SK-N-SH (cell line): ENCODE results near the gene ELMO1. TPM values are rescaled to one million over a fixed set of nuclear protein-coding genes. Genes with fewer than 3 reads are reported as not detected.

ENCODE experiments used
- CTCF ChIA-PET: fragments of 300-600, 350-600 bp; formaldehyde crosslinking; extraction: SDS; loops from one replicate; lab custom pipeline; 2021; lab: Yijun Ruan, JAX
- POLR2A ChIA-PET: fragments of 350-600 bp; sonication (Branson Sonifier 250); formaldehyde crosslinking; extraction: SDS; loops from one replicate; lab custom pipeline; 2020; ENCODE audit warnings: antibody characterized with exemption, inconsistent platforms; lab: Yijun Ruan, JAX
- DNase-seq: peaks from one replicate; pipeline ENCODE4 v3.0.0; 2012
- H2AFZ ChIP-seq: fragments of 200-600 bp; sonication (generic); 2 replicates; pipeline ENCODE4 v1.8.1; 2016; ENCODE audit warnings: antibody characterized with exemption, mild to moderate bottlenecking, low read depth
- H3F3A ChIP-seq: fragments of 200-600 bp; sonication (generic); replicated peaks from 2 replicates; pipeline ENCODE3; 2016; ENCODE audit warnings: antibody characterized with exemption, mild to moderate bottlenecking; ENCODE audit not compliant: insufficient read depth
- H3K27ac ChIP-seq, 2 experiments: fragments of 200-500 bp in 1 of 2; fragments of 200-600 bp in 1 of 2; sonication (Bioruptor generic) in 1 of 2; sonication (generic), shearing (Covaris generic) in 1 of 2; 2 replicates each; pipeline versions ENCODE4 v1.5.1 to v1.6.1; 2014 to 2016; ENCODE audit warnings: low read depth in 2 of 2, inconsistent platforms in 1 of 2, low read length in 1 of 2, mild to moderate bottlenecking in 1 of 2, mixed read lengths in 1 of 2
- H3K27me3 ChIP-seq: fragments of 200-600 bp; sonication (generic), shearing (Covaris generic); 2 replicates; pipeline ENCODE4 v1.6.1; 2016; ENCODE audit warnings: mixed run types; ENCODE audit not compliant: insufficient read depth
- H3K36me3 ChIP-seq, 2 experiments: fragments of 200-500 bp in 1 of 2; fragments of 200-600 bp in 1 of 2; sonication (Bioruptor generic) in 1 of 2; sonication (generic) in 1 of 2; replicated peaks in 1 of 2; 2 replicates each; pipeline versions ENCODE3 to v1.5.1; 2014 to 2016; ENCODE audit warnings: low read length in 1 of 2, mild to moderate bottlenecking in 1 of 2; ENCODE audit not compliant: insufficient read depth in 2 of 2, control insufficient read depth in 1 of 2
- H3K4me1 ChIP-seq, 2 experiments: fragments of 200-500 bp in 1 of 2; fragments of 200-600 bp in 1 of 2; sonication (Bioruptor generic) in 1 of 2; sonication (generic), shearing (Covaris generic) in 1 of 2; 2 replicates each; pipeline versions ENCODE4 v1.5.1 to v1.6.1; 2014 to 2016; ENCODE audit warnings: low read depth in 1 of 2, low read length in 1 of 2, mixed run types in 1 of 2; ENCODE audit not compliant: insufficient read depth in 2 of 2, control insufficient read depth in 1 of 2
- H3K4me2 ChIP-seq: fragments of 200-600 bp; sonication (generic), shearing (Covaris generic); 2 replicates; pipeline ENCODE4 v1.6.1; 2017; ENCODE audit warnings: mixed run types
- H3K4me3 ChIP-seq, 2 experiments: fragments of 200-500 bp in 1 of 2; fragments of 200-600 bp in 1 of 2; sonication (Bioruptor generic) in 1 of 2; sonication (generic), shearing (Covaris generic) in 1 of 2; 2 replicates each; pipeline versions ENCODE4 v1.5.1 to v1.8.1; 2014 to 2016; ENCODE audit warnings: low read depth in 2 of 2, inconsistent platforms in 1 of 2, low read length in 1 of 2, mild to moderate bottlenecking in 1 of 2, mixed read lengths in 1 of 2, moderate library complexity in 1 of 2
- H3K79me2 ChIP-seq: fragments of 200-600 bp; sonication (generic); 2 replicates; pipeline ENCODE4 v1.8.1; 2017; ENCODE audit warnings: mild to moderate bottlenecking; ENCODE audit not compliant: insufficient read depth
- H3K9ac ChIP-seq: fragments of 200-600 bp; sonication (generic); 2 replicates; pipeline ENCODE4 v1.6.1; 2017; ENCODE audit warnings: mixed run types
- H3K9me2 ChIP-seq: fragments of 200-600 bp; sonication (generic); 2 replicates; pipeline ENCODE4 v1.6.1; 2017; ENCODE audit warnings: mixed run types
- H3K9me3 ChIP-seq: fragments of 200-600 bp; sonication (generic); 2 replicates; pipeline ENCODE4 v1.6.1; 2017; ENCODE audit warnings: mixed run types, mild to moderate bottlenecking, moderate library complexity
- H4K20me1 ChIP-seq: fragments of 200-600 bp; sonication (generic); 2 replicates; pipeline ENCODE4 v1.6.1; 2017; ENCODE audit warnings: mild to moderate bottlenecking, mixed run types; ENCODE audit not compliant: insufficient read depth
- CHD2 ChIP-seq: fragments of 150-350 bp; IDR thresholded peaks from 2 replicates; pipeline ENCODE4 v1.6.1; 2018; ENCODE audit warnings: low read length; ENCODE audit not compliant: partially characterized antibody
- CTCF ChIP-seq: fragments of 200-600 bp; sonication (generic); IDR thresholded peaks from 2 replicates; pipeline ENCODE4 v1.6.1; 2017; ENCODE audit warnings: antibody characterized with exemption, mild to moderate bottlenecking, moderate library complexity
- EP300 ChIP-seq, 2 experiments: IDR thresholded peaks; 2 replicates each; pipeline versions ENCODE4 v1.4.0 to v1.6.1; 2012; ENCODE audit warnings: borderline replicate concordance in 1 of 2, low read depth in 1 of 2, low read length in 1 of 2
- FOSL2 ChIP-seq: IDR thresholded peaks from 2 replicates; pipeline ENCODE4 v1.4.0; 2012; ENCODE audit warnings: low read depth, mild to moderate bottlenecking, moderate library complexity, borderline replicate concordance
- GATA2 ChIP-seq: sonication (generic); formaldehyde crosslinking; IDR thresholded peaks from 2 replicates; pipeline ENCODE4 v1.5.0; 2020; ENCODE audit warnings: mild to moderate bottlenecking, missing genetic modification reagents
- JUND ChIP-seq: IDR thresholded peaks from 2 replicates; pipeline ENCODE4 v1.4.0; 2012
- MEF2A ChIP-seq: IDR thresholded peaks from 2 replicates; pipeline ENCODE4 v1.4.0; 2012; ENCODE audit warnings: low read depth, borderline replicate concordance
- MXI1 ChIP-seq: IDR thresholded peaks from 2 replicates; pipeline ENCODE4 v1.6.1; 2012; ENCODE audit warnings: mild to moderate bottlenecking, low read depth, low read length, improper control_type of control experiment
- NFIC ChIP-seq: IDR thresholded peaks from 2 replicates; pipeline ENCODE4 v1.4.0; 2012; ENCODE audit warnings: borderline replicate concordance
- POLR2AphosphoS5 ChIP-seq: IDR thresholded peaks from 2 replicates; pipeline ENCODE4 v1.6.1; 2012; ENCODE audit warnings: low read depth, low read length
- RAD21 ChIP-seq: IDR thresholded peaks from 2 replicates; pipeline ENCODE4 v1.6.1; 2012; ENCODE audit warnings: mild to moderate bottlenecking, low read length
- RFX5 ChIP-seq: IDR thresholded peaks from 2 replicates; pipeline ENCODE4 v1.6.1; 2012; ENCODE audit warnings: mild to moderate bottlenecking, improper control_type of control experiment, low read length
- RXRA ChIP-seq: IDR thresholded peaks from 2 replicates; pipeline ENCODE4 v1.4.0; 2012; ENCODE audit warnings: low read depth, mild to moderate bottlenecking, borderline replicate concordance
- SMC3 ChIP-seq: IDR thresholded peaks from 2 replicates; pipeline ENCODE4 v1.6.1; 2012; ENCODE audit warnings: low read depth, low read length, improper control_type of control experiment
- TAF1 ChIP-seq: IDR thresholded peaks from 2 replicates; pipeline ENCODE4 v1.6.1; 2012; ENCODE audit warnings: low read depth, mild to moderate bottlenecking, low read length, moderate library complexity, borderline replicate concordance
- TCF12 ChIP-seq: IDR thresholded peaks from 2 replicates; pipeline ENCODE4 v1.4.0; 2012
- TEAD4 ChIP-seq: IDR thresholded peaks from 2 replicates; pipeline ENCODE4 v1.4.0; 2012; ENCODE audit warnings: mild to moderate bottlenecking, borderline replicate concordance; ENCODE audit not compliant: insufficient read depth
- ZBTB33 ChIP-seq: IDR thresholded peaks from 2 replicates; pipeline ENCODE4 v1.4.0; 2012; ENCODE audit warnings: low read depth, borderline replicate concordance
- WGBS: methylation state at CpG from one replicate; pipeline ENCODE4 v1.1.6; 2017; ENCODE audit warnings: low lambda C conversion rate; 5-methylcytosine and 5-hydroxymethylcytosine counted together
- polyA plus RNA-seq, 3 experiments: library from polyadenylated mRNA; depleted of rRNA; stranded (reverse); fragments of >200 nt; gene quantifications; 2 replicates each; pipeline ENCODE4 v1.2.3, GENCODE V29; 2012
- TF ChIP-seq, protein P1 (sequence below): fragments of 150-350 bp; IDR thresholded peaks from 2 replicates; pipeline ENCODE4 v1.6.1; 2016; ENCODE audit warnings: mild to moderate bottlenecking, low read depth, low read length
- TF ChIP-seq, protein P2 (sequence below): fragments of 150-350 bp; IDR thresholded peaks from 2 replicates; pipeline ENCODE4 v1.6.1; 2017; ENCODE audit warnings: antibody characterized with exemption, low read length, low read depth, borderline replicate concordance
- TF ChIP-seq, protein P3 (sequence below): IDR thresholded peaks from 2 replicates; pipeline ENCODE4 v1.4.0; 2012; ENCODE audit warnings: low read depth

The ELMO1 gene
- polyA plus RNA-seq, 1 of the 3 experiments (the other 2 are of a cell fraction) = 0.64 TPM

- H3K27ac ChIP-seq = no peak overlapping the region
- no peak overlapping the region for H3K9ac ChIP-seq
- DNase-seq = no peak
- no peaks in the 10 kb centered on the region for H3K79me2 ChIP-seq
- H2AFZ ChIP-seq = no peak overlapping the region
- no peaks in the 10 kb centered on the region for H3F3A ChIP-seq
- H3K36me3 ChIP-seq = no peaks in the 10 kb centered on the region
- no peaks in the 10 kb centered on the region; the same call in 1 of the 2 replicates for H3K9me3 ChIP-seq
- H3K9me2 ChIP-seq = no peaks in the 10 kb centered on the region
- H3K4me3 ChIP-seq = no peak overlapping the region
- H3K27me3 ChIP-seq = no peaks in the 10 kb centered on the region
- POLR2A ChIA-PET = no interaction called here
- H3K4me1 ChIP-seq = peaks cover 0 to 2% of the 10 kb centered on the region in 2 experiments; a peak in 1 of 4 replicates
- 49% methylated on average over 8 of the region's 8 CpGs for WGBS
- CTCF ChIA-PET = interaction anchor here (1.0 to 1.9 kb wide), 3 partner anchors 65 to 131 kb away, joined by 3 to 6 read pairs (median 3); partner anchors contain the start of gene ELMO1
- H4K20me1 ChIP-seq = no peaks in the 10 kb centered on the region
- TF ChIP-seq, protein P1, sequence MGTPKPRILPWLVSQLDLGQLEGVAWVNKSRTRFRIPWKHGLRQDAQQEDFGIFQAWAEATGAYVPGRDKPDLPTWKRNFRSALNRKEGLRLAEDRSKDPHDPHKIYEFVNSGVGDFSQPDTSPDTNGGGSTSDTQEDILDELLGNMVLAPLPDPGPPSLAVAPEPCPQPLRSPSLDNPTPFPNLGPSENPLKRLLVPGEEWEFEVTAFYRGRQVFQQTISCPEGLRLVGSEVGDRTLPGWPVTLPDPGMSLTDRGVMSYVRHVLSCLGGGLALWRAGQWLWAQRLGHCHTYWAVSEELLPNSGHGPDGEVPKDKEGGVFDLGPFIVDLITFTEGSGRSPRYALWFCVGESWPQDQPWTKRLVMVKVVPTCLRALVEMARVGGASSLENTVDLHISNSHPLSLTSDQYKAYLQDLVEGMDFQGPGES = no peak
- TF ChIP-seq SMC3 (no peak), MEF2A (no peak), ZBTB33 (no peak), RAD21 (no peak), NFIC (no peak), GATA2 (CRISPR knock-in tag) (no peak), RXRA (no peak), JUND (no peak), TCF12 (no peak), MXI1 (no peak), TEAD4 (no peak), POLR2AphosphoS5 (no peak)
- no peak overlapping the region for H3K4me2 ChIP-seq
Observed at GRCh38 chr7:37349979-37350590, 98.6 kb downstream of the ELMO1 start.

GRCh38 chr7:37348982-37349381 lies 99.7 kb downstream of the ELMO1 start:
- no peak for DNase-seq
- H2AFZ ChIP-seq = no peak overlapping the region
- H3K27me3 ChIP-seq = no peaks in the 10 kb centered on the region
- H3K9me3 ChIP-seq = no peaks in the 10 kb centered on the region; the same call in 1 of the 2 replicates
- H3K4me2 ChIP-seq = no peak overlapping the region
- no peaks in the 10 kb centered on the region for H3K4me1 ChIP-seq
- ChIA-PET CTCF (interaction anchor here (0.8 to 1.9 kb wide), 4 partner anchors 24 to 141 kb away, joined by 3 to 6 read pairs (median 3); partner anchors contain the start of gene ELMO1), POLR2A (no interaction called here)
- no peaks in the 10 kb centered on the region for H3K9me2 ChIP-seq
- H3K27ac ChIP-seq = no peak overlapping the region
- H3K79me2 ChIP-seq = no peaks in the 10 kb centered on the region
- H4K20me1 ChIP-seq = no peaks in the 10 kb centered on the region
- TF ChIP-seq RXRA (no peak), GATA2 (CRISPR knock-in tag) (no peak), FOSL2 (no peak), TAF1 (no peak), SMC3 (no peak), RFX5 (no peak), CTCF (no peak), MXI1 (no peak), EP300 (IDR thresholded peaks at IDR 0.05; ENCODE audit: borderline replicate concordance in 1 of 2, low read depth in 1 of 2, low read length in 1 of 2) (no peak), CHD2 (no peak)
- TF ChIP-seq, protein P2, sequence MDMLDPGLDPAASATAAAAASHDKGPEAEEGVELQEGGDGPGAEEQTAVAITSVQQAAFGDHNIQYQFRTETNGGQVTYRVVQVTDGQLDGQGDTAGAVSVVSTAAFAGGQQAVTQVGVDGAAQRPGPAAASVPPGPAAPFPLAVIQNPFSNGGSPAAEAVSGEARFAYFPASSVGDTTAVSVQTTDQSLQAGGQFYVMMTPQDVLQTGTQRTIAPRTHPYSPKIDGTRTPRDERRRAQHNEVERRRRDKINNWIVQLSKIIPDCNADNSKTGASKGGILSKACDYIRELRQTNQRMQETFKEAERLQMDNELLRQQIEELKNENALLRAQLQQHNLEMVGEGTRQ = no peak
- TF ChIP-seq, protein P3, sequence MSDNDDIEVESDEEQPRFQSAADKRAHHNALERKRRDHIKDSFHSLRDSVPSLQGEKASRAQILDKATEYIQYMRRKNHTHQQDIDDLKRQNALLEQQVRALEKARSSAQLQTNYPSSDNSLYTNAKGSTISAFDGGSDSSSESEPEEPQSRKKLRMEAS = no peak
- H3K36me3 ChIP-seq = no peaks in the 10 kb centered on the region
- WGBS = 31% methylated on average over 4 of the region's 4 CpGs
- H3F3A ChIP-seq = no peaks in the 10 kb centered on the region
- no peak overlapping the region for H3K9ac ChIP-seq
- no peak overlapping the region for H3K4me3 ChIP-seq
